Subcutaneous adipose tissue (tissue), 4 donors: Measurements from ENCODE around the gene TC2N. TPM values are rescaled to one million over a fixed set of nuclear protein-coding genes. Genes with fewer than 3 reads are reported as not detected.

Experiments used
- total RNA-seq, 4 donors: library from RNA; depleted of rRNA; stranded (reverse); fragments of >200 nt; gene quantifications; one replicate each; pipeline ENCODE4 v1.1.0, GENCODE V29; 2016
- TF ChIP-seq, protein P1 (sequence below): fragments of 450-650 bp; IDR thresholded peaks from one replicate; pipeline ENCODE4 v1.5.1; 2016; ENCODE audit warnings: low read depth, mild to moderate bottlenecking, control low read depth, antibody characterized with exemption, moderate library complexity

Gene TC2N
- total RNA-seq, 4 donors from 2014 or later = 37.7 to 58.4 (median 47.6) TPM

DNA sequence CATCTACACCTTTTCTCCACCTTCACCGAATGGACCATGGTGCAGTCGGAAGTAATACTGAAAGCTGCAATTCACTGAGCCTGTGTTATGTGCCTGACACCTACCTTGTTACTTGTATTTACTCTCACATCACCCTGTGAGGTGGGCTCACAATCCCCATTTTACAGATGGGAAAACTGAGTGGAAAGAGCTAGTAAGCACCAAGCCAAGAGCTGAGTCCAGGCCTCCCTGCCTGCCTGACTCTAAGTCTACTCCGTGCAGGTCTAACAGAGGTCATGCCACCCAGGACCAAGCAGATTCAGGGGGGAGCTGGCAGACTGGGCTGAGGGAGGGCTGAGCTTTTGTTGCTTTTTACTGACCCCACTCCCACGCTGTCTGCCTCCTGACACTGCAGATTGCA is 29.1 kb upstream of the TC2N start:
- TF ChIP-seq, protein P1, sequence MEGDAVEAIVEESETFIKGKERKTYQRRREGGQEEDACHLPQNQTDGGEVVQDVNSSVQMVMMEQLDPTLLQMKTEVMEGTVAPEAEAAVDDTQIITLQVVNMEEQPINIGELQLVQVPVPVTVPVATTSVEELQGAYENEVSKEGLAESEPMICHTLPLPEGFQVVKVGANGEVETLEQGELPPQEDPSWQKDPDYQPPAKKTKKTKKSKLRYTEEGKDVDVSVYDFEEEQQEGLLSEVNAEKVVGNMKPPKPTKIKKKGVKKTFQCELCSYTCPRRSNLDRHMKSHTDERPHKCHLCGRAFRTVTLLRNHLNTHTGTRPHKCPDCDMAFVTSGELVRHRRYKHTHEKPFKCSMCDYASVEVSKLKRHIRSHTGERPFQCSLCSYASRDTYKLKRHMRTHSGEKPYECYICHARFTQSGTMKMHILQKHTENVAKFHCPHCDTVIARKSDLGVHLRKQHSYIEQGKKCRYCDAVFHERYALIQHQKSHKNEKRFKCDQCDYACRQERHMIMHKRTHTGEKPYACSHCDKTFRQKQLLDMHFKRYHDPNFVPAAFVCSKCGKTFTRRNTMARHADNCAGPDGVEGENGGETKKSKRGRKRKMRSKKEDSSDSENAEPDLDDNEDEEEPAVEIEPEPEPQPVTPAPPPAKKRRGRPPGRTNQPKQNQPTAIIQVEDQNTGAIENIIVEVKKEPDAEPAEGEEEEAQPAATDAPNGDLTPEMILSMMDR = no peak

DNA sequence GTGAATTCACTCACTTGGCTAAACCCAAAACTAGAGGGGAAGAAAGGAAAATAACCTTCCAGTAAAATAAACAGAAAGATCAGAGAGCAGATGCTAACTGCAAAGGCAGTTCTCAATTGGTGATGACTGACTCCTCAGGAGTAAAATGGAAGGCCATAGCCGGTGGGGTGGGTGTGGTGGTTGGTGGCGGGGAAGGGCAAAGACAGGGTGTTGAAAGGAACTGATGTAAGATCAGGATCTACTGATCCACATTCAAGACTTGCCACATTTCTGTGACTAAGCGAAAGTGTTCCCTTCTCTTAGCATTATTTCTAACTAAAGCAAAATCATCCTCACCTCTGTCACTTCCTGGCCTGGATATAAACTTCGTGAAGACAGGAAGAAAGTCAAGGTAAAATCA is 26.3 kb upstream of the TC2N start:
- TF ChIP-seq, protein P1 = no peak

DNA sequence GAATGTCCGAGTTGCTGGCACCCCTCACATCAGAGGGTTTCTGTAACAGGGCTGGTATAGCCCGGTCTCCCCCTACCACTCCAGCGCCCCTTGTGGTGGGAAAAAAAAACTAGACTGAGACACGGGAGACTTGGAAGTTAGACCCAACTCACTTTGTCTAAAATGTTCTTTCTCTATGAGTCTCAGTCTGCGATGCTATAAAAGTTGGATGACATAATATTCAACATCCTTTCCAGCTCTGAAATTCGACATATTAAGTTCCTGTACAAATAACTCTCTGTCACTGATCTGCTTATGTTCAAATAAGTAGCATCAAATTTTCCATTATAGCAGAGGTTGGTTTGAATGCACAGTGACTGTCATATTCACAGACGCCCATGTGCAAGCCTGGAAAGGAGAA is 25.7 kb upstream of the TC2N start:
- TF ChIP-seq, protein P1 = no peak

- TF ChIP-seq, protein P1 = no peak
These were observed 24.4 kb upstream of the TC2N start for GRCh38 chr14:91891721-91892220.

- TF ChIP-seq, protein P1 = no peak
These were observed 23.8 kb upstream of the TC2N start for GRCh38 chr14:91891101-91891500.

- TF ChIP-seq, protein P1 = no peak
These were observed 23.0 kb upstream of the TC2N start for GRCh38 chr14:91890291-91890749.

DNA sequence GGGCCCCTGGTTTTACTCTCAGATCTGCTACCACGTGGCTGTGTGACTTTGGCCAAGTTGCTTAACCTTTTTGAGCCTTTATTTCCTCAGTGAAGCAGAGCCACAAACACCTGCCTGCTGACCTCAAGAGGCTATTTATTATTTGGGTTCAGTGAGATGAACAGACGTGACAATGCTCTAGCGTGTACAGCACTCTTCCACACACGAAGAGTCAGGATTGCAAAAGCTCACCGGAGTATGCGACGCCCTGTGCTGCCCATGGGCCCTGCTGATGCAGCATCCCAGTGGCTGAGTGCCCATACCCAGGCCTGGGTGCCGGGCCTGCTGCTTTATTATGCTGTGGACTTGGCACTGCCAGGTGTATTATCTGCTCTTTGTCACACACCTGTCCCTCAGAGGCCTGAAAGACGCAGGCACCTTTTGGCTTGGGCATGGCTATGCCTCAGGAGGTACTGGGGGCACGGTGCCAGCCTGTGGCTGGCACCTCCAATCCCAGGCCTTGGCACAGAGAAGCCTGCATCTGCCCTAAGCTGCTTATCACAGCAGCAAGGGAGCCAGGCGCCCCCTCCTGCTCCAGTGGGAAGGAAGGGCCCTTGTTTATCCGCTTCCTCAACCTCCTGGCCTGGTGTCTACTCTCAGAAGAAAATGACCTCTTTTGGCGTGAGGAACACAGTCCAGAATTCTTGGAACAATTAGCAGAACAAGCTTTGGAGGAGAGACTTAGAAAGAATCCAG is 22.3 kb upstream of the TC2N start:
- TF ChIP-seq, protein P1 = no peak
